Measurements from ENCODE around the gene ATG2B. TPM values are rescaled to one million over a fixed set of nuclear protein-coding genes. Genes with fewer than 3 reads are reported as not detected.

The ATG2B gene
- total RNA-seq (23.9 and 30.9 TPM in 2 replicates), polyA plus RNA-seq (15.0 and 17.6 TPM in 2 replicates), polyA minus RNA-seq (ENCODE audit: low replicate concordance) (23.3 and 24.1 TPM in 2 replicates)
- 9.3 and 10.0 TPM in 2 replicates for polyA plus RNA-seq (2012)

DNA sequence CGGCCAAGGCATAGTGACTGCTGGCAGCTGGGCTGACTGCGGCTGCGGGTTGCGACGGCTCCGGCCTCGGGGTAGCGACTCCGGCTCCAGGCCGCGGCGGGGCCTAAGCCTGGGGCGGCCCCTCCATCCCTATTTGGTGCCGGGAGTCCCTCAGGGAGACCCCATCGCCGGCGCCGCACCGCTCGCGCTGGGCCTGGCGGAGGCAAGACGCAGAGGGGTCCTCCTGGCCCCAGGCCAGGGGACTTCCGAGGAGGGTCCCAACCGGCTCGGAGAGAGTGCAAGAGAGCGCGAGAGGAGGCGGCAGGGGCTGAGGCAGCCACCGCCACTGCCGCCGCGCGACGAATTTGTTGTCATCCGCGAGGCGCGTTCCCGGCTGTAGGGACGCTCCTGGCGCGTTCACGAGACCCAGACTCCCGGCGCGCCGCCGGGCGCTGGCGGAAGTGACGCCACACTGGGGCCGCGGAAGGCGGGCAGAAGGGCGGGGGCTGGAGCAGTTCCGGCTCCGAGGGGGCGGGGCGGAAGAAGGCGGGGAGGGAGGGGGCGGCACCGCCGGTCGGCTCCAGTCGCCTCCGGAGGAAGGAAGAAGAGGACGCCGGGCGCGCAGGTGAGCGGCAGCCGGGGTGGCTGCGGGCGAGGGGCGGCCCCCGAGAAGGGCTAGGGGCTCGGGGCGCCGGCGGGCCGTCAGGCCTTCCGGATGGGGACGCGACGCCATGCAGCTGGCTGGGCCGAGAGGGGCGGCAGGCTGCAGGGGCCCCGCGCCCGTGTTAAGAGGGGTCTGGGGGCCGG is at the start of gene ATG2B, which contains the start of gene GSKIP:
TSS of gene ATG2B (minus strand) at position 377 of the 786 bp plus-strand sequence. CDS start at position 12, 365 bp downstream.
TSS of gene GSKIP (plus strand) at position 562 of the 786 bp plus-strand sequence. CDS start 18,722 bp downstream, outside the sequence.
- H3K4me2 ChIP-seq (ENCODE audit: extremely low read depth, insufficient read depth, low read length): peak within 1 kb of the TSS; percentile 95
- no peaks in the 10 kb centered on the region for H3K36me3 ChIP-seq (ENCODE audit: control insufficient read depth, insufficient read depth, low read length)
- peak within 1 kb of the TSS; percentile 91 for H3K9ac ChIP-seq (ENCODE audit: insufficient read depth, low read length)
- H4K20me1 ChIP-seq (ENCODE audit: control insufficient read depth, extremely low read depth, insufficient read depth, low read length): no peaks in the 10 kb centered on the region
- peak; percentile 85 to 86 for DNase-seq (ENCODE audit: low read depth in 2 of 2)
- H3K27me3 ChIP-seq (ENCODE audit: control insufficient read depth, insufficient read depth, low read length): no peaks in the 10 kb centered on the region
- H3K4me3 ChIP-seq (replicated peaks in 1 of 4; ENCODE audit: control extremely low read depth in 1 of 4, insufficient read depth in 1 of 4, low read depth in 3 of 4, low read length in 4 of 4): peak within 1 kb of the TSS; percentile 77 to 95 (median 88)
- TF ChIP-seq, protein P1, sequence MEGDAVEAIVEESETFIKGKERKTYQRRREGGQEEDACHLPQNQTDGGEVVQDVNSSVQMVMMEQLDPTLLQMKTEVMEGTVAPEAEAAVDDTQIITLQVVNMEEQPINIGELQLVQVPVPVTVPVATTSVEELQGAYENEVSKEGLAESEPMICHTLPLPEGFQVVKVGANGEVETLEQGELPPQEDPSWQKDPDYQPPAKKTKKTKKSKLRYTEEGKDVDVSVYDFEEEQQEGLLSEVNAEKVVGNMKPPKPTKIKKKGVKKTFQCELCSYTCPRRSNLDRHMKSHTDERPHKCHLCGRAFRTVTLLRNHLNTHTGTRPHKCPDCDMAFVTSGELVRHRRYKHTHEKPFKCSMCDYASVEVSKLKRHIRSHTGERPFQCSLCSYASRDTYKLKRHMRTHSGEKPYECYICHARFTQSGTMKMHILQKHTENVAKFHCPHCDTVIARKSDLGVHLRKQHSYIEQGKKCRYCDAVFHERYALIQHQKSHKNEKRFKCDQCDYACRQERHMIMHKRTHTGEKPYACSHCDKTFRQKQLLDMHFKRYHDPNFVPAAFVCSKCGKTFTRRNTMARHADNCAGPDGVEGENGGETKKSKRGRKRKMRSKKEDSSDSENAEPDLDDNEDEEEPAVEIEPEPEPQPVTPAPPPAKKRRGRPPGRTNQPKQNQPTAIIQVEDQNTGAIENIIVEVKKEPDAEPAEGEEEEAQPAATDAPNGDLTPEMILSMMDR (conservative IDR thresholded peaks at IDR 0.05 in 1 of 2, IDR thresholded peaks at IDR 0.05 in 1 of 2; ENCODE audit: low read depth in 1 of 2, low read length in 2 of 2): no peak
- no peak for TF ChIP-seq EZH2 (IDR thresholded peaks at IDR 0.05; ENCODE audit: low read length, missing control alignments)
- peak within 1 kb of the TSS; percentile 87 for H3K27ac ChIP-seq (ENCODE audit: insufficient read depth, low read length)
- peak within 1 kb of the TSS; percentile 80 for H2AFZ ChIP-seq (ENCODE audit: low read length)
- peaks cover 49% of the 10 kb centered on the region for H3K79me2 ChIP-seq (ENCODE audit: control insufficient read depth, insufficient read depth, low read length)
- H3K4me1 ChIP-seq (ENCODE audit: control insufficient read depth, extremely low read depth, insufficient read depth, low read length): no peaks in the 10 kb centered on the region
- no peaks in the 10 kb centered on the region for H3K9me3 ChIP-seq (ENCODE audit: control insufficient read depth, insufficient read depth, low read depth, low read length)

DNA sequence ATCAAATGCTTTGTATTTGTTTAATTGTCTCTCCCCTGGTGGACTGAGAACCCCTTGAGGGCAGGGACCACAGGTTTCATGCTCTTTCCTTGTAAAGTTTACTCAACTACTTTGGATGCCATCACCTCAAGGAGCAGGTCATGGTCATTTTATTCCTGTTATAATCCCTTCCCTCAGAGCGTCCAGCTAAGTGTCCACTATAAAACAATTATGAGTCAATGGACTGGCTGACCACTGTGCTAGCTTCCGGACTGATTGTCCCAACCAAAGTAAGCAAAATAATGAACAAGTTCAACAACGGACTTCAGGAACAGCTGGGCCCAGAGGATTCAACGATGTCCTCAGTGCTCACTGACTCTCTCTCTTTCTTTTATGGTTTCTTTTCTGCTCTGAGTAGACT is 47.0 kb upstream of the ATG2B start:
- H3K4me3 ChIP-seq (replicated peaks in 1 of 4; ENCODE audit: control extremely low read depth in 1 of 4, insufficient read depth in 1 of 4, low read depth in 3 of 4, low read length in 4 of 4): no peak overlapping the region
- DNase-seq (ENCODE audit: low read depth in 2 of 2): peak in 1 of 2 donors; percentile 13

GRCh38 chr14:96409701-96410100 is 46.6 kb upstream of the ATG2B start:
- H2AFZ ChIP-seq (ENCODE audit: low read length): no peak overlapping the region
- H3K36me3 ChIP-seq (ENCODE audit: control insufficient read depth, insufficient read depth, low read length): no peaks in the 10 kb centered on the region
- H4K20me1 ChIP-seq (ENCODE audit: control insufficient read depth, extremely low read depth, insufficient read depth, low read length): no peaks in the 10 kb centered on the region
- H3K79me2 ChIP-seq (ENCODE audit: control insufficient read depth, insufficient read depth, low read length): no peaks in the 10 kb centered on the region
- H3K27me3 ChIP-seq (ENCODE audit: control insufficient read depth, insufficient read depth, low read length): no peaks in the 10 kb centered on the region
- no peak overlapping the region for H3K4me3 ChIP-seq (replicated peaks in 1 of 4; ENCODE audit: control extremely low read depth in 1 of 4, insufficient read depth in 1 of 4, low read depth in 3 of 4, low read length in 4 of 4)
- no peaks in the 10 kb centered on the region for H3K9me3 ChIP-seq (ENCODE audit: control insufficient read depth, insufficient read depth, low read depth, low read length)
- DNase-seq (ENCODE audit: low read depth in 2 of 2): peak in 1 of 2 donors; percentile 66
- no peaks in the 10 kb centered on the region for H3K4me1 ChIP-seq (ENCODE audit: control insufficient read depth, extremely low read depth, insufficient read depth, low read length)
- H3K4me2 ChIP-seq (ENCODE audit: extremely low read depth, insufficient read depth, low read length): no peak overlapping the region
- no peak overlapping the region for H3K27ac ChIP-seq (ENCODE audit: insufficient read depth, low read length)
- no peak for TF ChIP-seq EZH2 (IDR thresholded peaks at IDR 0.05; ENCODE audit: low read length, missing control alignments)
- TF ChIP-seq, protein P1 (conservative IDR thresholded peaks at IDR 0.05 in 1 of 2, IDR thresholded peaks at IDR 0.05 in 1 of 2; ENCODE audit: low read depth in 1 of 2, low read length in 2 of 2): no peak
- no peak overlapping the region for H3K9ac ChIP-seq (ENCODE audit: insufficient read depth, low read length)

More for the DNA sequence above, 47.0 kb upstream of the ATG2B start:
- TF ChIP-seq EZH2 (IDR thresholded peaks at IDR 0.05; ENCODE audit: low read length, missing control alignments): no peak
- TF ChIP-seq, protein P1 (conservative IDR thresholded peaks at IDR 0.05 in 1 of 2, IDR thresholded peaks at IDR 0.05 in 1 of 2; ENCODE audit: low read depth in 1 of 2, low read length in 2 of 2): no peak
- H3K9ac ChIP-seq (ENCODE audit: insufficient read depth, low read length): no peak overlapping the region
- H3K79me2 ChIP-seq (ENCODE audit: control insufficient read depth, insufficient read depth, low read length): no peaks in the 10 kb centered on the region
- H3K27ac ChIP-seq (ENCODE audit: insufficient read depth, low read length): no peak overlapping the region
- no peak overlapping the region for H2AFZ ChIP-seq (ENCODE audit: low read length)
- H3K4me2 ChIP-seq (ENCODE audit: extremely low read depth, insufficient read depth, low read length): no peak overlapping the region
- no peaks in the 10 kb centered on the region for H4K20me1 ChIP-seq (ENCODE audit: control insufficient read depth, extremely low read depth, insufficient read depth, low read length)
- H3K27me3 ChIP-seq (ENCODE audit: control insufficient read depth, insufficient read depth, low read length): no peaks in the 10 kb centered on the region
- no peaks in the 10 kb centered on the region for H3K4me1 ChIP-seq (ENCODE audit: control insufficient read depth, extremely low read depth, insufficient read depth, low read length)
- H3K36me3 ChIP-seq (ENCODE audit: control insufficient read depth, insufficient read depth, low read length): no peaks in the 10 kb centered on the region
- no peaks in the 10 kb centered on the region for H3K9me3 ChIP-seq (ENCODE audit: control insufficient read depth, insufficient read depth, low read depth, low read length)
